T-helper 22 cell (primary cell): ENCODE results near the gene ADAM12.

Experiments
- DNase-seq: peaks from one replicate; pipeline ENCODE4 v3.0.0-alpha.2; 2020; ENCODE audit warnings: low read depth

Gene ADAM12

GRCh38 chr10:126140746-126141273 lies 247.5 kb downstream of the ADAM12 start:
- DNase-seq, result no peak

GRCh38 chr10:126137562-126138221 lies 250.6 kb downstream of the ADAM12 start:
- no peak for DNase-seq

GRCh38 chr10:126135941-126136595 lies 252.2 kb downstream of the ADAM12 start:
- no peak for DNase-seq

GRCh38 chr10:126135177-126135576 lies 253.1 kb downstream of the ADAM12 start:
- DNase-seq, result no peak

- no peak for DNase-seq
Measured at GRCh38 chr10:126133906-126134656, 254.2 kb downstream of the ADAM12 start.

- no peak for DNase-seq
Measured at GRCh38 chr10:126133082-126133620, 255.1 kb downstream of the ADAM12 start.

- DNase-seq, result no peak
Measured at GRCh38 chr10:126131341-126131740, 256.9 kb downstream of the ADAM12 start.

GRCh38 chr10:126130271-126130710 lies 258.0 kb downstream of the ADAM12 start:
- no peak for DNase-seq

- no peak for DNase-seq
Measured at GRCh38 chr10:126129026-126129425, 259.3 kb downstream of the ADAM12 start.

- DNase-seq, result no peak
Measured at GRCh38 chr10:126128581-126128980, 259.7 kb downstream of the ADAM12 start.

GRCh38 chr10:126127481-126128029 lies 260.7 kb downstream of the ADAM12 start:
- DNase-seq, result no peak

GRCh38 chr10:126126866-126127265 lies 261.4 kb downstream of the ADAM12 start:
- no peak for DNase-seq

- no peak for DNase-seq
Measured at GRCh38 chr10:126126023-126126422, 262.3 kb downstream of the ADAM12 start.

- DNase-seq, result no peak
Measured at GRCh38 chr10:126124668-126125349, 263.5 kb downstream of the ADAM12 start.

- no peak for DNase-seq
Measured at GRCh38 chr10:126124046-126124445, 264.2 kb downstream of the ADAM12 start.

- DNase-seq, result no peak
Measured at GRCh38 chr10:126123466-126123865, 264.8 kb downstream of the ADAM12 start.

- no peak for DNase-seq
Measured at GRCh38 chr10:126122881-126123280, 265.4 kb downstream of the ADAM12 start.

- DNase-seq, result no peak
Measured at GRCh38 chr10:126119599-126119998, 268.7 kb downstream of the ADAM12 start.

- no peak for DNase-seq
Measured at GRCh38 chr10:126118476-126118875, 269.8 kb downstream of the ADAM12 start.

GRCh38 chr10:126117196-126117595 lies 271.1 kb downstream of the ADAM12 start:
- DNase-seq, result no peak

GRCh38 chr10:126115886-126116285 lies 272.4 kb downstream of the ADAM12 start:
- no peak for DNase-seq
